HG03442 (cell line): ENCODE results near the gene OGFOD3.
"Not testable (repeated sequence)": the region's sequence is repeated elsewhere in the genome, so short reads cannot be mapped to it uniquely, and the experiment has no call there.

Source experiments
- ATAC-seq: cut with Tn5 transposase; IDR thresholded peaks from one replicate; pipeline ENCODE4 v1.9.1; 2021; ENCODE audit warnings: mild to moderate bottlenecking, moderate library complexity; ENCODE audit not compliant: unreplicated experiment

OGFOD3 gene

GRCh38 chr17:82375359-82376041, 42.9 kb downstream of the OGFOD3 start:
- ATAC-seq: no peak

- no peak for ATAC-seq
Measured at GRCh38 chr17:82374626-82375331, 43.6 kb downstream of the OGFOD3 start.

GRCh38 chr17:82373731-82374625, 44.4 kb downstream of the OGFOD3 start:
- no peak for ATAC-seq

DNA sequence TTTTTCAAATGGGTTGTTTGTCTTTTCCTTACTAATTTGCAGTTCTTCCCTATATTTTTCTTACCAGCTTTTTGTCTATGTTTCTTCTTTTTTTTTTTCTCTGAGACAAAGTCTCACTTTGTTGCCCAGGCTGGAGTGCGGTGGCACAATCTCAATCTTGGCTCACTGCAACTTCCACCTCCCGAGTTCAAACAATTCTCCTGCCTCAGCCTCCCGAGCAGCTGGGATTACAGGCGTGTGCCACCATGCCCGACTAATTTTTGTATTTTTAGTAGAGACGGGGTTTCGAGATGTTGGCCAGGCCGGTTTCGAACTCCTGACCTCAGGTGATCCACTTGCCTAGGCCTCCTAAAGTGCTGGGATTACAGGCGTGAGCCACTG, 45.3 kb downstream of the OGFOD3 start:
- not testable (repeated sequence) for ATAC-seq

- ATAC-seq: no peak
Measured at GRCh38 chr17:82372249-82373071, 45.9 kb downstream of the OGFOD3 start.

DNA sequence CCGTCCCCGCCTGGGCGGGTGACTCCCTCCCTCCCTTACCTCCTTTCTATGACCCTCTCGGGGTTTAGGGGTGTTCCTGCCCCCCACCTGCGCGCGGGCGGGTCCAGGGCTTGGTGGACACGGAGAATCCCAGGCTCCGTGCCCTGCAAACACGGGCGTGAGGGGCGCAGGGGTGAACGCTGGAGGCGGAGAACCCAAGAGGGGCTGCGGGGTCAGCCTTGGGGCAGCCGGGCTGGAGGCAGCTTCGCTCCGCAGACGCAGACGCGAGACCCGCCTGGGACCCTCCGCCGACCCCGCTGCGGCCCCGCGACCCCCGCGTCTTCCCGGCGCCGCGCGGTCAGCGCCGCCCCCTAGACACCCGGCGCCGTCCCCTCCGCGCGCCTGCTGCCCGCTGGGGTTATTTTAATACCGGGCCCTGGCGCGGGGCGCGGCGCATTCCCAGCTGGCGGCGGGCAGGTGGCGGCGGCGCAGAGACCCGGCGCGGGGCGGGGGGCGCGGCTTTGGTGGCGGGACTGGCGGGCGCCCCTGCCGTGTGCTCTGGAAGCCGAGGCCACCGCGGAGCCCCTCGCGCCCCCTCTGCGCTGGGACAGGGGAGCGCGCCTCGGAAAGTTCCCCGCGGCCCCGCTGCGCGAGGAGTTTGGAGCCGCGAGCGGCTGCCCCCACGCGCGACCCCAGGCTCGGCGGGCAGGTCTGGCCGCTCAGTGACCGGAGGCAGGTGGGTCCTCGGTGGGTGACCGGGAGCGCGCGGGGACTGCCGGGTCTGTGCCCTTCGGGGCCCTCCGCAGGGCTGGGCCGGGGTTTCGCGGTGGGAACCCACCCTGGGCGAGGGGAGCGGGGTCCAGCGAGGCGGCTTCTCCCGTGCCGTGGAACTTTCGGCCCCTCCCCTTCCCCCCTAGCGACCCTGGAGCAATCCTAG, 46.8 kb downstream of the OGFOD3 start, which contains the start of gene UTS2R:
Gene UTS2R (plus strand): TSS at position 433 of the 916 bp plus-strand sequence. CDS start 2,560 bp downstream, outside the sequence.
- no peak for ATAC-seq

DNA sequence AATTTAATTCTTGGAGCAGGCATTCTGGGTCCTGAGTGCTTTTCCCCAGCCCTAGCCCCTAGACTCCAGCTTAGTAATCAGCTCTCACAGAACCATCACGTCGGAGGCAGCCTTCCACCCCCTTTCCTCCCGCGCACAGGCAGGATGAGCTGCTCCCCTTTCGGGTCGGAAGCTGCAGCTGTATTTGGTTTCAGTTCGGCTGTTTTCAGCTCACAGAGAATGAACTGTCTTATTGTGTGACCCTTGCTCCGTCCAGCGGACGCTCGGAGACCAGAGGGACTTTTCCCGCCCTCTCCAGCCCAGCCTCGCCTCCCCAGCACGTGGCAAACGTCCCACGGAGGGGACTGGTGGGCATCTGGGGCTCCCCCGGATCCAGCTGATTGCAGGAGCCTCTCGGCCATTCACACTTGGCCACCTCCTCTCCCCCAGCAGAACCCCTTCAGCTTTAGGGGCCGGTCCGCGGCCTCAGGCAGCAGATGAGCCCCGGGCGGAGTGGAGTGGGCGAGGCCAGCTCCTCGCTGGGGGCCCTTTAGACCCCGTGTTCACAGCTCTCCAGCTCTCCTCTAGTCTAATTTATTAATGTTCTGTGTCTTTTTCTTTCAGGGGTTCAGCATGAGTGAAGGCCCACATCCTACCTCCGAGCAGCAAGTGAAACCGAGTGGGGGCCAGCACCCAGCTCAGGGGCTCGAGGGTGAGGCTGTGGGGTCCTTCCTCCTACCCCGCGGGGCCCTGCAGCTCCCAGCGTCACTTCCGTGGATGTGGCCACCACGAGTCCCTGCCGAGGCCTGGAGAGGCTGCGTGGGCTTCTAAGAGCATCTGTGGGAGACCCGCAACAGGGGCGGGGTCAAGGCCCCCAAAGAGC, 47.7 kb downstream of the OGFOD3 start:
- ATAC-seq: no peak

DNA sequence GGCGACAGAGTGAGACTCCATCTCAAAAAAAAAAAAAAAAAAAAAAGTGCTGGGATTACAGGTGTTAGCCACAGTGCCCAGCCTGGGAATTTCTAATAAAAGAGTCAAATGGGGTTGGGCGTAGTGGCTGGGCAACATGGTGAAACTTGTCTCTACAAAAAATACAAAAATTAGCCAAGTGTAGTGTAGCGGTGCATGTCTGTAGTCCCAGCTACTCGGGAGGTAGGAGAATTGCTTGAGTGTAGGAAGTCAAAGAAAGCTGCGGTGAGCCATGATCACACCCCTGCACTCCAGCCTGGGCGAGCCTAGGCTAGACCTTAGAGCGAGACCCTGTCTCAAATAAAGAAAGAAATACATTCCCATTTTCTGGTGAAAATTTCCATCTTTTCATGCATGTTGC, 49.2 kb downstream of the OGFOD3 start:
- no peak for ATAC-seq

DNA sequence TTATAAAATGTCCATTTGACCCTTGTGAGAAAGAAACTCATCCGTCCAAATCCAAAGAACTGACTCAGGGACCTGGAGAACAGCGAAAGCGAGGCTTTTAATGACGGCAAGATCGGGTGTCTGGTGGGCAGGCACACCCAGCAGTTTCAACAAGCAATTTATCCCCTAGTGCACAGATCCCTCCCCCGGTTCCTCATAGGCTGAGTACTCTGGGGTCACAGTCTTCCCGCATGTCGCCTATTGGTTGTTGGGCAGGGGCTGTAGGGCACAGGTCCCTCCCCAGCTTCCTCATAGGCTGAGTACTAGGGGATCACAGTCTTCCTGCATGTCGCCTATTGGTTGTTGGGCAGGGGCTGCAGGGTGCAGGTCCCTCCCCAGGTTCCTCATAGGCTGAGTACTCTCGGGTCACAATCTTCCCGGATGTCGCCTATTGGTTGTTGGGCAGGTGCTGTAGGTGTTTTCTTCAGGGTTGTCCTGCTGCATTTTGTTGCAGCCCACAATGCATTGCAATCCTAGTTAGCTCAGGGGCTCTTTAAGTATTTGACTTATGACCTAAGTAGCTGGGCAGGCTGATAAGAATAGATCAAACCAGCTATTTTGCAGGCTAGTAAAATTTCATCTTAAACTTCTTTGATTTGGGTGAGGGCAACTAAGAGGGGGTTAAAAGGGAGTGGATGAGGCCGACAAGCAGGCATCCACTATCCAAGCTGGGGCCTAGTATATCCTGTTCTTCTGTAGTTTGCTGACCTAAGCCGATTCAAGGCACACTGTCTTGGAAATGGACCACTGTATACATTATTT, 50.5 kb downstream of the OGFOD3 start:
- ATAC-seq: no peak

DNA sequence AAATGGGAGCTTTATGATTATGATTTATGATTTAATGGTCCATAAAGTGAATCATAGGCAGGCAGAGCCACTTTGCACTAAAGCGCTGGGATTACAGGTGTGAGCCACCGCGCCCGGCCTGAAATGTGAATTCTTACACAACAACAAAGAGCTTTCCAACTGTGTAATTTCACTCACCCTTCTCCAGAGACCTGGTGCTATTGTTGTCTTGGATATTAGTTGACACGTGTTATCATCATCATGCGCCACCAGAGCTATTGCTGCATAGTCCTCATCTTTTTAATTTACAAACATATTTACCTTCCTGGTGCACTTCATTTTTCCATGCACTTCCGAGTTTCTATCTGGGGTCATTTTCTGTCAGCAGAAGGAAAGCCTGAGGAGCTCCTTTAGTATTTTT, 51.6 kb downstream of the OGFOD3 start:
- no peak for ATAC-seq

DNA sequence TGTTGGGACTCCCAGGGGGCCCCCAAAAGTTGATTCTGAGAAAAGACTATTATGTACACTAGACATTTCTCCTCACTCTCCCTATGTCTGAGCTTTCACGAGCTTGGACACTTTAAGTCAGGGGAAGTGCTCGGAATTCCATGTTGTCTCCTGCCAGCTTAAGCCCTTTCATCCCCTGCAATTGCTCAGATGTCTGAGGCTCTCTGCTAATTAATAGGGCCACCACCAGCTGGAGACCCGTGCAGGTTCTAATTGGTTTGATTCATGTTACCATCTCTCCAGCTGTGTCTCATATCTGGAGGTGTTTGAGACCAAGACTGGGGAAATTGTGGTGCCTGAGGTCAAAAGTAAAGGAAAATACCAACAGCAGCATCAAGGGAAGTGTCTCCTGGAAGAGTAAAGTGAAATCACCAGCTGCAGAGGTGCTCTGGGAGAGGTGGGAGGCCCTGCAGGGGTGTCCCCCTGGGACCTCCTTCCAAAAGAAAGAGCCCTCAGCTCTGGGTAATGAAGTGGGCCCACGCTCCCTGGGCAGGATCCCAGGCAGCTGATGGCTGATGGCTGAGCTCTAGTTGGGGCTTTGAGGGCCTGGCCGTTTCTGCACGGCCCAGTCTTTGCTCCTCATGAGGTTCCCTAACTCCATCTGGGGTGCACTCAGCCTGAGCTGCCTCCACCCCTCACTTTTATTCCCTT, 52.6 kb downstream of the OGFOD3 start:
- ATAC-seq: no peak

- no peak for ATAC-seq
Measured at GRCh38 chr17:82361885-82362633, 56.3 kb downstream of the OGFOD3 start.

DNA sequence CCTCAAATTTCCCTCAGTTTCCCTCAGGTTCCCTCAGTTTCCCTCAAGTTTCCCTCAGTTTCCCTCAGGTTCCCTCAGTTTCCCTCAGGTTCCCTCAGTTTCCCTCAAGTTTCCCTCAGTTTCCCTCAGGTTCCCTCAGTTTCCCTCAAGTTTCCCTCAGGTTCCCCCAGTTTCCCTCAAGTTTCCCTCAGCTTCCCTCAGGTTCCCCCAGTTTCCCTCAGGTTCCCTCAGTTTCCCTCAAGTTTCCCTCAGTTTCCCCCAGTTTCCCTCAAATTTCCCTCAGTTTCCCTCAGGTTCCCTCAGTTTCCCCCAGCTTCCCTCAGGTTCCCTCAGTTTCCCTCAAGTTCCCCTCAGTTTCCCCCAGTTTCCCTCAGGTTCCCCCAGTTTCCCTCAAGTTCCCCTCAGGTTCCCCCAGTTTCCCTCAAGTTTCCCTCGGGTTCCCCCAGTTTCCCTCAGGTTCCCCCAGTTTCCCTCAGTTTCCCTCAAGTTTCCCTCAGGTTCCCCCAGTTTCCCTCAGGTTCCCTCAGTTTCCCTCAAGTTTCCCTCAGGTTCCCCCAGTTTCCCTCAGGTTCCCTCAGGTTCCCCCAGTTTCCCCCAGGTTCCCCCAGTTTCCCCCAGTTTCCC, 58.8 kb downstream of the OGFOD3 start:
- ATAC-seq: not testable (repeated sequence)

DNA sequence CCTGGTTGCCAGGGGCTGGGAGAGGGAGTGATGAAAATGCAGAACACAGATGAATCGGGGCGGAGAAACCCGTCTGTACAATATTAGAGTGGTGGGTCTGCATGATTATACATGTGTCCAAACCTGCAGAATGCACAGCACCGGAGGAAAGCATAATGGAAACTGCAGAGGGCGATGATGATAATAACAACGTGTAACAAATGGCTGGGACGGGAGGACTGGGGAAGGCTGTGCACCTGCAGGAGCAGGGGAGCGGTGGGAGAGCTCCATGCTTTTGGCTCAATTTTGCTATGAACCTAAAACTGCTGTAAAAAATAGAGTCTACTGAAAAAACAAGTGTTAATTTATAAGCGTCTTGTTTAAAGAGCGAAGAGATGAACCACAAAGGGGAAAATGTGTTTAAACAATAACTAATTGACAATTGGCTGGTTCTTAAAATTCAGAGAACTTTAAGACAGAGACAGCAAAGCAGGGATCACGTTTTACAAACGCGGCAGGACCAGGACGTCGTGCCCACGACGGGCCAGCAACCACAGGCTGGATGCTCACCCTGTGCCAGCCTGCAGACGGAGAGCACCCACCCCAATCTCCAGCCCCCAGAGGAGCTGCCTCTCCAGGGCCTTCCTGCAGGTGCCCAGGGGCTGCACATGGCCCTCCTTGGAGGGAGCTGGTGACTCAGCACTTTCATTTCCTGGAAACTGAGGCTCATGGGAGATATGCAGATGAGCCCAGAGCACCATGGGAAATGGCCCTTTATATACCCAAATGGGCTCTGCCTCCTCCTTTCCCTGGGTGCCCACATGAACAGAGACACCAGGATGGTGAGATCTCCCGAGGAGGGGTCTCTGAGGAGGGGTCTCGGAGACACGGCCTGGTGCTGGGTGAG, 59.7 kb downstream of the OGFOD3 start, which contains the start of gene TEX19:
Gene TEX19 (plus strand): TSS at position 783 of the 886 bp plus-strand sequence. CDS start 2,904 bp downstream, outside the sequence.
- no peak for ATAC-seq

- no peak for ATAC-seq
Measured at GRCh38 chr17:82357394-82357793, 61.0 kb downstream of the OGFOD3 start.
